AG04450 (cell line): Measurements from ENCODE around the gene EDA. TPM values are rescaled to one million over a fixed set of nuclear protein-coding genes. Genes with fewer than 3 reads are reported as not detected.

Source experiments
- CTCF ChIA-PET: fragments of 300-600, 350-600 bp; formaldehyde crosslinking; extraction: SDS; loops from one replicate; lab custom pipeline; 2022; ENCODE audit warnings: antibody characterized with exemption, inconsistent platforms; lab: Charles Lee
- POLR2A ChIA-PET: fragments of 350-600 bp; formaldehyde crosslinking; extraction: SDS; loops from one replicate; lab custom pipeline; 2021; ENCODE audit warnings: antibody characterized with exemption, inconsistent platforms; lab: Yijun Ruan, JAX
- DNase-seq: peaks from one replicate; pipeline ENCODE4 v3.0.0-alpha.2; 2011; ENCODE audit warnings: low read depth, low spot score
- H3K27ac ChIP-seq: one replicate; pipeline ENCODE4 v1.5.1; 2012; ENCODE audit warnings: low read depth, low read length, control low read depth
- H3K27me3 ChIP-seq: one replicate; pipeline ENCODE4 v1.6.0; 2012; ENCODE audit warnings: low read length; ENCODE audit not compliant: control insufficient read depth, insufficient read depth
- H3K4me3 ChIP-seq: 2 replicates; pipeline ENCODE4 v1.5.1; 2011; ENCODE audit warnings: mild to moderate bottlenecking, low read depth, low read length, control low read depth
- H3K9me3 ChIP-seq: 2 replicates; pipeline ENCODE4 v1.5.1; 2012; ENCODE audit warnings: low read length; ENCODE audit not compliant: control insufficient read depth, insufficient read depth
- polyA plus RNA-seq: library from polyadenylated mRNA; depleted of rRNA; stranded (reverse); fragments of >200 nt; gene quantifications from 2 replicates; pipeline ENCODE4 v1.2.3, GENCODE V29; 2011
- TF ChIP-seq, protein P1 (sequence below): IDR thresholded peaks from 2 replicates; pipeline ENCODE4 v1.5.1; 2011; ENCODE audit warnings: low read depth, low read length, control low read depth, inconsistent platforms

The EDA gene
- polyA plus RNA-seq, 1 experiment: 0.02 TPM

DNA sequence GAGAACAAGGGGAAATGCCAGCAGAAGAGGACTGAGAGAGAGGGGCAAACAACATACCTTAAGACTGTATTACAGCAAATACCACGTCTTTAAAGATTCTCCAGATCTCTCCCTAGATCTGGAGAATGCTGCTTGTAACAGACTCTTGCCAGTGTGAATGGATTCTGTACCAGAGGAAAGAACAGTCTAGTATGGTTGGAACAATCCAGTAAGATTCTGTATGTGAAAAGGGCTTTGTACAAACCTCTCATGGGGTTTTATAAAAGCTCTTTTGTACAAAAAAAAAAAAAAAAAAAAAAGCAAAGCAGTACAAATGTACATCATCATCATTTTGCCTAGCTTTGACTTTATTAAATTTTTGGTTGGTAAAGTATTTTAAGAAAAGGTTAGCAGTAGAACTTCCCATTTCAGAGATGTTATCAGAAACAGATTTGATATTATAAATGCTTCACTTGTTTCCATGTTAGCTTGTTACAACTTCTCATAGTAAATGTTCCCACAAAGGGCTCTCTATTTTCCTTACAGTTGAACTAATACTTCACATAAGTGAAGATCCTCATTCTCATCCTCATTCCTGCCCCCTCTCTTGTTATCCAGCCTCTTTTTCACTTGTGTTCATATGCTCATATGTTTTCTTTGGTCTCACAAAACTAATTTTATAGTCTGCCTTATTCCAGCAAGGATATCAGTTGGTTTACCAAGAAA is 144.2 kb downstream of the EDA start:
- TF ChIP-seq, protein P1, sequence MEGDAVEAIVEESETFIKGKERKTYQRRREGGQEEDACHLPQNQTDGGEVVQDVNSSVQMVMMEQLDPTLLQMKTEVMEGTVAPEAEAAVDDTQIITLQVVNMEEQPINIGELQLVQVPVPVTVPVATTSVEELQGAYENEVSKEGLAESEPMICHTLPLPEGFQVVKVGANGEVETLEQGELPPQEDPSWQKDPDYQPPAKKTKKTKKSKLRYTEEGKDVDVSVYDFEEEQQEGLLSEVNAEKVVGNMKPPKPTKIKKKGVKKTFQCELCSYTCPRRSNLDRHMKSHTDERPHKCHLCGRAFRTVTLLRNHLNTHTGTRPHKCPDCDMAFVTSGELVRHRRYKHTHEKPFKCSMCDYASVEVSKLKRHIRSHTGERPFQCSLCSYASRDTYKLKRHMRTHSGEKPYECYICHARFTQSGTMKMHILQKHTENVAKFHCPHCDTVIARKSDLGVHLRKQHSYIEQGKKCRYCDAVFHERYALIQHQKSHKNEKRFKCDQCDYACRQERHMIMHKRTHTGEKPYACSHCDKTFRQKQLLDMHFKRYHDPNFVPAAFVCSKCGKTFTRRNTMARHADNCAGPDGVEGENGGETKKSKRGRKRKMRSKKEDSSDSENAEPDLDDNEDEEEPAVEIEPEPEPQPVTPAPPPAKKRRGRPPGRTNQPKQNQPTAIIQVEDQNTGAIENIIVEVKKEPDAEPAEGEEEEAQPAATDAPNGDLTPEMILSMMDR: no peak
- no peak for DNase-seq
- Histone ChIP-seq H3K9me3 (peaks cover 3% of the 10 kb centered on the region; the same call in 1 of the 2 replicates), H3K4me3 (no peak overlapping the region), H3K27me3 (no peaks in the 10 kb centered on the region), H3K27ac (no peak overlapping the region)
- CTCF ChIA-PET: no interaction called here
- POLR2A ChIA-PET: no interaction called here

- Histone ChIP-seq H3K27ac (no peak overlapping the region), H3K27me3 (no peaks in the 10 kb centered on the region), H3K4me3 (no peak overlapping the region), H3K9me3 (no peaks in the 10 kb centered on the region)
- TF ChIP-seq, protein P1: no peak
- CTCF ChIA-PET: no interaction called here
- POLR2A ChIA-PET: no interaction called here
- no peak for DNase-seq
Observed at GRCh38 chrX:69761633-69762032, 145.7 kb downstream of the EDA start.

DNA sequence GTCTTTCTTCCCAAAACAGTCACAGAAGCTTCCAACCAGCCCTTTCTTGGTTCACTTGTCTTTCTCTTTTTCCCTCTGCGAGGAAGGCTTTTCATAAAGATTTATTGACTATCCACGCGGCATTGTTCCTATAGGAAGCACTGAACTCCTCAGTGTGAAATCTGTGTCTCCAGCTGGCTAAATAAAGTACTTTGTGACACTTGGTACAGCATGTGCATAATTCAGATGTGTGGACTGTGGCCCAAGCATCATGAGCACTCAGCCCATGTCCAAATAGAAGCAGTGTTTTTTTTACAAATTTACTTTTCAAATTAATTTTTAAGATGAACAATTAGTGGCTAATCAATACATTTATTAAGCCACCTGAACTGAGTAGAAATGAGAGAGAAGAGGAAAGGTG is 146.4 kb downstream of the EDA start:
- TF ChIP-seq, protein P1: no peak
- H3K4me3 ChIP-seq: no peak overlapping the region
- no peak overlapping the region for H3K27ac ChIP-seq
- POLR2A ChIA-PET: no interaction called here
- CTCF ChIA-PET: no interaction called here
- no peaks in the 10 kb centered on the region for H3K27me3 ChIP-seq
- no peaks in the 10 kb centered on the region for H3K9me3 ChIP-seq
- DNase-seq: no peak

- Histone ChIP-seq H3K27ac (no peak overlapping the region), H3K27me3 (no peaks in the 10 kb centered on the region), H3K9me3 (no peaks in the 10 kb centered on the region), H3K4me3 (no peak overlapping the region)
- POLR2A ChIA-PET: no interaction called here
- TF ChIP-seq, protein P1: no peak
- CTCF ChIA-PET: no interaction called here
- no peak for DNase-seq
Observed at GRCh38 chrX:69793260-69793935, 177.5 kb downstream of the EDA start.

GRCh38 chrX:69795702-69796101 is 179.8 kb downstream of the EDA start:
- Histone ChIP-seq H3K9me3 (no peaks in the 10 kb centered on the region), H3K4me3 (no peak overlapping the region), H3K27me3 (no peaks in the 10 kb centered on the region), H3K27ac (no peak overlapping the region)
- ChIA-PET CTCF (no interaction called here), POLR2A (no interaction called here)
- DNase-seq: no peak
- TF ChIP-seq, protein P1: no peak
